Endothelial cell of umbilical vein (primary cell): ENCODE results near the gene PLAGL2.

Experiments
- EZH2 ChIP-seq: IDR thresholded peaks from 2 replicates; pipeline ENCODE4 v1.6.1; 2012; ENCODE audit warnings: borderline replicate concordance, low read depth, mild to moderate bottlenecking, moderate library complexity, low read length, inconsistent platforms; ENCODE audit not compliant: severe bottlenecking
- FOS ChIP-seq: IDR thresholded peaks from 2 replicates; pipeline ENCODE4 v1.6.1; 2011; ENCODE audit warnings: mild to moderate bottlenecking, low read length, moderate library complexity, borderline replicate concordance; ENCODE audit not compliant: insufficient read depth
- GATA2 ChIP-seq: IDR thresholded peaks from 2 replicates; pipeline ENCODE4 v1.7.0; 2011; ENCODE audit warnings: low read depth, mild to moderate bottlenecking, moderate library complexity, mixed read lengths, low read length; ENCODE audit not compliant: insufficient read length, insufficient read depth
- JUN ChIP-seq: IDR thresholded peaks from 2 replicates; pipeline ENCODE4 v1.6.1; 2011; ENCODE audit warnings: borderline replicate concordance, low read depth; ENCODE audit not compliant: insufficient read length, insufficient read depth
- MYC ChIP-seq: IDR thresholded peaks from one replicate; pipeline ENCODE4 v1.6.1; 2011; ENCODE audit warnings: mild to moderate bottlenecking, low read depth, low read length
- POLR2A ChIP-seq: IDR thresholded peaks from 2 replicates; pipeline ENCODE4 v1.6.1; 2012; ENCODE audit warnings: low read depth, mild to moderate bottlenecking, control low read depth, low read length
- POLR2AphosphoS5 ChIP-seq: IDR thresholded peaks from 2 replicates; pipeline ENCODE4 v1.6.1; 2012; ENCODE audit warnings: low read depth, mild to moderate bottlenecking, control low read depth, low read length, moderate library complexity; ENCODE audit not compliant: insufficient read depth
- TF ChIP-seq, protein P1 (sequence below), 2 donors: IDR thresholded peaks; 1 replicate in 1 of 2; 2 replicates in 1 of 2; pipeline ENCODE4 v1.5.1; 2011; ENCODE audit warnings: low read length in 2 of 2, mild to moderate bottlenecking in 2 of 2, moderate library complexity in 2 of 2, control low read depth in 1 of 2, inconsistent platforms in 1 of 2, low read depth in 1 of 2; ENCODE audit not compliant: insufficient read depth in 1 of 2; ENCODE audit errors: extremely low read depth in 1 of 2
- TF ChIP-seq, protein P2 (sequence below): IDR thresholded peaks from 2 replicates; pipeline ENCODE4 v1.6.1; 2011; ENCODE audit not compliant: insufficient read depth, insufficient read length

GRCh38 chr20:32158351-32158750, 49.2 kb downstream of the PLAGL2 start:
- no peak for TF ChIP-seq POLR2A
- TF ChIP-seq, protein P1, sequence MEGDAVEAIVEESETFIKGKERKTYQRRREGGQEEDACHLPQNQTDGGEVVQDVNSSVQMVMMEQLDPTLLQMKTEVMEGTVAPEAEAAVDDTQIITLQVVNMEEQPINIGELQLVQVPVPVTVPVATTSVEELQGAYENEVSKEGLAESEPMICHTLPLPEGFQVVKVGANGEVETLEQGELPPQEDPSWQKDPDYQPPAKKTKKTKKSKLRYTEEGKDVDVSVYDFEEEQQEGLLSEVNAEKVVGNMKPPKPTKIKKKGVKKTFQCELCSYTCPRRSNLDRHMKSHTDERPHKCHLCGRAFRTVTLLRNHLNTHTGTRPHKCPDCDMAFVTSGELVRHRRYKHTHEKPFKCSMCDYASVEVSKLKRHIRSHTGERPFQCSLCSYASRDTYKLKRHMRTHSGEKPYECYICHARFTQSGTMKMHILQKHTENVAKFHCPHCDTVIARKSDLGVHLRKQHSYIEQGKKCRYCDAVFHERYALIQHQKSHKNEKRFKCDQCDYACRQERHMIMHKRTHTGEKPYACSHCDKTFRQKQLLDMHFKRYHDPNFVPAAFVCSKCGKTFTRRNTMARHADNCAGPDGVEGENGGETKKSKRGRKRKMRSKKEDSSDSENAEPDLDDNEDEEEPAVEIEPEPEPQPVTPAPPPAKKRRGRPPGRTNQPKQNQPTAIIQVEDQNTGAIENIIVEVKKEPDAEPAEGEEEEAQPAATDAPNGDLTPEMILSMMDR (IDR thresholded peaks at IDR 0.05; ENCODE audit: extremely low read depth in 1 of 2, insufficient read depth in 1 of 2, low read depth in 1 of 2, low read length in 2 of 2), result no peak
- no peak for TF ChIP-seq POLR2AphosphoS5
- no peak for TF ChIP-seq GATA2
- no peak for TF ChIP-seq MYC
- no peak for TF ChIP-seq EZH2
- TF ChIP-seq, protein P2, sequence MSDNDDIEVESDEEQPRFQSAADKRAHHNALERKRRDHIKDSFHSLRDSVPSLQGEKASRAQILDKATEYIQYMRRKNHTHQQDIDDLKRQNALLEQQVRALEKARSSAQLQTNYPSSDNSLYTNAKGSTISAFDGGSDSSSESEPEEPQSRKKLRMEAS, result no peak
- TF ChIP-seq JUN, result no peak
- no peak for TF ChIP-seq FOS
